Ramos (cell line): Measurements from ENCODE around the gene MAML2.

Source experiments
- in situ Hi-C: fragments of 300-500 bp; cut with MboI; formaldehyde crosslinking; loops from one replicate; pipeline ENCODE4 v1.14.3; 2022; ENCODE audit warnings: low sequenced_read_pairs; ENCODE audit not compliant: unreplicated experiment

The MAML2 gene

DNA sequence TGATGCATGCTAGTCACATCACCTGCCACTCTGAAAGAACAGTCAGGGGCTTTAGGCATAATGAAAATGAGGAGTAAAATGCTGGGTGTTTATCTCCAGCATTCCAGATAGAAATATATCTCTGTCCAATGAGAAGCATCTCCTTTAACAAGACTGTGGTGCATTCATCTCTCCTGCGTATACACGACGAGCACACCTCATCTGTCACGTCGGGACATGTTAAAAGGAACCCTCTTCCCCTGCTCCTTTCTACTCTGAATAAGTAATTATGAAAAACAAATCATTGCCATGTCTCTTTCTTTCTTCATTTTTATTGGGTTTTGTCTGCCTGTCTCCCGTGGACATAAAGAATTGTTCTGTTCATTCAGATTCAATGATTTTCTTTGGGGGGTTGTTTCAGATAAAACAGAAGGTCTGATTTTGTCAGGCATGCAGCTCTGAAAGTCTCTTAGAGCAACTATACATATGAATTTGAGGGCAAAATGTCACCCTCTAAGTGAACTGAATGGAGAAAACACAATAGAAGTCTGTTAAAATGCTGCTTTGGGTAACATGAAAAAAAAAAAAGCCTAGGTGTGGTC lies 195.0 kb downstream of the MAML2 start:
- in situ Hi-C loops: no loop called here

DNA sequence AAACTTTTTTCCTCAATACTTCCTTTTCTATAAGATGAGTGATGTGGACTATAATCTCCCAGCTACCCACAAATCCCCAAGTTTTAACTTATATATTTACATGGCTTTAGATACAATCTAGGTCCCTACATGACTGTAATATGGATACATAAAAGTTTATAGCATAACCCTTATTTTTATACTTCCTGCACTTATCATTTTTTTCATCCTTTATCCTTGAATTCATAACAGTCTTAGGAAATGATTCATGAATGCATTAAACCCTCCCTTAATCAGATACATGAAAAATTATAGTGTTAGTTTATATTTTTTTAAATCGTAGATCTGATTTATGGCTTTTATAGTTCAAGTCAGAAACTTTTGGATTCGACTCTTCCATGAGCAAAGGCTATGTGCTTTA lies 195.8 kb downstream of the MAML2 start:
- in situ Hi-C loops: no loop called here

DNA sequence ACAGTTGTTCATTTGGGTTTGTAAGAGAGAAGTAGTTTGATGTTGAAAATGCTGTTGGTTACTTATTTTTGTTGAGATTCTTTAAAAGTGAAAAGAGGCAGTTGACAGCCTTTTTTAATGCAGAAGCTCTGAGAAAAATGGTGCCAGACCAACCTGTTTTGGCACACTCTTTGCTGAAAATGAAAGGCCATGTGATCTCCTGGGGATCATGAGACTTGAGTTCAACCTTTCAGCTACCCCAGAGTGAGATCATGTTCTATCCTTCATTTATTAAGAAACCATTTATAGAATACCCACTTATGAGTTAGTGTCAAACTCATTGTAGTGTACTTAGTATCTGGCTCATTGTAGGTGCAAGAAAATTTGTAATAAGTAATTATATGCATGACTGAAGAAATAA lies 196.2 kb downstream of the MAML2 start:
- in situ Hi-C loops: no loop called here

DNA sequence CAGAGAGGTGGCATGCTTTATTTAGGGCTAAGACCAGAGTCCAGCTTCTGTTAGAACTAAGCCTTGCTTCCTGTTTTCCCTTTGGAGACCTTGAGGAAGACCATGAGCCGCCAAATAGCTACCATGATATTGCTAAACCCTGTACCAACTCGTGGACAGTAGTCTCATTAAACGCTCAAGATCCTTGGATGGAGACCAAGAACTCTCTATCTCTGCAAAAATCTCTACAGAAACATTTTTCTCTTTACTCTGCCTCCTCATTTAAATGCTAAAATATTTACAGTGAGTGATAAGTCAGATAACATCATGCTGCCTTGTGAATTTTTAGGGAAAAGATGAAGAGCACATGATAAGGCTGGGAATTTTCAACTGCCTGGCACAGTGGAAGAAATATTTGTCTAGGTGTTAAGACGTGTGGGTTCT lies 197.8 kb downstream of the MAML2 start:
- in situ Hi-C loops: no loop called here

DNA sequence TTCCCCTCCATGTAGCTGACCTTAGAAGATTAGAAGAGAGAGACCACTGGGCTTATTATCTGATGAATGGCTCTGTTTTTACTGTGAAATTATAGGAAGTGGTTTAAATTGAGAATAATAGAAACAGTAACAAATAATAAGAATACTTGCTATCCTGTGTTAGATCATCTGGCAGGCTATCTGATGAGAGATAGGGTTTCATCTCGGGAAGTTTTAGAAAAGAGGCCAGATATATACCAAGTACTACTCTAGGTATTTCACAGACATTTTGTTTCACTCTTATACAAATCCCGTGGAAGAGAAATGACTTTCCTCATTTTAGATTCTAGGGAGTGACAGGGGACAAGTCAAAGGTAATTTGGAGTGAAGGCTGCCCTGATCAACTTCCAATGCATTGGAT lies 198.4 kb downstream of the MAML2 start:
- in situ Hi-C loops: no loop called here

DNA sequence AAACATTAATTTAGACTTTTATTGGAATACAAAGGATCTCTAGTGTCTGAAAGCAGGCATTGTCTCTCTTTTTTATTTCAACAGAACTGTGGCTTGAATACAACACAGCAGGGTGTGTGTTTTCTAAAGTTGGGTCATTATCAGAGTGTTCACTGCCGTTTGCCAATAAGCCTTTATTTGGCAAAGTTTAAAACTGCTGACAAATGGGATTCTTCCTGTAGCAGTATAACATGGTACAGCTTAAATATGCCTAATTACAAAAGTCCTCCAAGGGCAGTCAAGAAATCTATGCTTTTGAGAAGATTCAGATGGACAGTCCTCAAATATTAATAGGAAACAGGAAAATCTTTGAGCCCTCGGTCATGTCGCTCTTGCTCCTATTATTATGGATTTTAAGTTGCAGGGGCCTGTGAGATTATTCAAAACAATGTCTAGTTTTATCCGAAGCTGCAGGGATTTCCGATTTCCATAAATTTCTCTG lies 199.9 kb downstream of the MAML2 start:
- in situ Hi-C loops: no loop called here

DNA sequence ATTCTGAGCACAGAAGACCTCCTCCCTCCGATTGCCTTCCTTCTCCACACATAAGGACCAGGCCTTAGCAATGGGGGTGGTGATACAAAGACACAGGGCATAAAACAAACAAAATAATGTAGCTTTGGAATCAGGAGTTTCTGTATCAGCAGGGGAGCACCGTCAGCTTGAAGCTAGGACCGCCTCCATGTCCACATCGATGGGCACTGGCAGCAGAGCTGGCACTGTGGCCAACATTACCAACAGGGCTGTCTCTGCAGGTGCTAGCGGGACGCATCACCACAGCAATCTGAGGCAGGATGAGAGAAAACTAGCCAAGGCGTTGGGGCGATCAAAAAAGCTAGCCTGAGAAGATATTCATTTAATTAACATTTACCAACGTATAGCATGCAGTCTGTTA lies 201.4 kb downstream of the MAML2 start:
- in situ Hi-C loops: no loop called here

DNA sequence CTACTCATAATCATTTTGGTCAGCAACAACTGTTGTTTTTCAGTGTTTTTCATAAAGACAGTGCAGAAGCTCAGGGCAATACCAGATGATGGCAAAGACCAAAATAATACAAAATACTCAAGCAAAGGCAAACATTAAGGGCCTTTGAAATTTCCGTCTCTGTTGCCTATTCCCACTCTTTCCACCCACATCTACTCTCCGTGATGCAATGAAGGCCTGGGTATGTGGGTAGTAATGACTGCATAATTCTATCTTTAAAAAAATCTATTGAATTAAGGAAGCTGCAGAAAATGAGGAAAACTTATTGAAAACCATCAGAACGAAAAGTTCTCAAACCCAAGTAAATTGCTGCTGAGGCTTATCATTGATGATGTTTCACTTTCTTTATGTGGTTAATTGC lies 203.3 kb downstream of the MAML2 start:
- in situ Hi-C loops: no loop called here

DNA sequence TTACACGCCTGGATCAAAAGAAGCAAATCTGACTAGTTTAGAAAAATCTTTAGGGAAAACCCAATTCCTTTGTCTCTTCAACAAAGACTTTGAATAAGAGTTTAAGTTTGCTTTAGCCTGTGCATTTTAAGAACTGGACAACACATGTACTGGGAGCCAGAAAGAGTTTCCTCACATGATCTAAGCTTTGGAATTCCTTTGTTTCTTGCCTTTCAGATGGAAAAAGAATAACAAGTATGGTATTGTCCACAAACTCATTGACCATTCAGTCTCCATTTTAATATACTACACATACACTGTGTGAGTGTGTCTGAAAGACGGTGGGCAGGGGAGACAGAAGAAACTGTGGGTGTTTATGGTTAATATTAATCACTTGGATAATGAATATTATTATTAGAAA lies 205.6 kb downstream of the MAML2 start:
- in situ Hi-C loops: no loop called here

DNA sequence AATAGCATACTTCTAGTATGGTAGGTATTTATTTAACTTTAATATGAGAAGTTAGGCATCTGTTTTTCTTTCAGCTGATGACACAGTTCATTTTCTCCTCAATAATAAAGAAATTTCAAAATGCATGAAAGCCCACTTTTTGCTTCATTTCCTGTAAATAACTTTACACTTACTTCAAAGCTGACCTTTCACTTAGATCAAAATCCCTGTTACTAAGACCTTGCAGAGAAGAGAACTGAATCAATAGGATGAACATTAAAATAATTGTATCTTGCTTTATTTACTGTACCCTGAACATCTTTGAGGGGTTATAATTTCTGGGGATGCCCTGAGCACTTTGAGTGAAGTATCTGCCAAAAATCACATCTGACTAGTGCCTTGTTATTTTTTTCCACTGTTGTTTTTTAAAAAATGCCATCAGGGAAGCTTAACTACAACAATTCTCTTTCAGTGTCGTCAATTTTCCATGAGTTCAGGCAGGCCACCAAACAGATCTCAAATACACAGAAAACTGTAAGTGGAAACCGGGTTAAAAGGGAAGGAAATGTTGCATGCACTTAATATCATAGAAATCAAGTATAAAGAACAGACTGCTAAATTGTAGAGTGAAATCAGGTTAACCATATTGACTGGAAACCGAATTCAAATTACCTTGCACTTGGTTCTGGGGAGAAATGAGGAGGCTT lies 206.2 kb downstream of the MAML2 start:
- in situ Hi-C loops: no loop called here

DNA sequence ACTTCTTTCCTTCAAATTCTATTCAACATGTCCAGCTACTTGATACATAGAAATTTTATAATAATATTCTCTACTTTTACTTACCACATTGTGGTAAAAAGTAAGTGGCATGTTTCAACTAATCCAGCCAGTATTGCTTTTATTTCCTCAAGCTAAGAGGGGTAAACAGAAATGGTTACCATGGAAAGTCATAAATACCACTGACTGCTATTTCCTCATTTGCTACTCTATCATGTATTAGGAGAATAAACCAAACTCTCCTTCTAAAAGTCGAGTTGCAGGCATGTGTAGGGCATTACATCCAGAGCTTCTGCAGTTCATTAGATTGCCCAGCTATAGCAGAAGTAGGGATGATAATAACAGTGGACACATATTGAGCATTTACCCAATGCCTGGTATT lies 208.4 kb downstream of the MAML2 start:
- in situ Hi-C loops: no loop called here

DNA sequence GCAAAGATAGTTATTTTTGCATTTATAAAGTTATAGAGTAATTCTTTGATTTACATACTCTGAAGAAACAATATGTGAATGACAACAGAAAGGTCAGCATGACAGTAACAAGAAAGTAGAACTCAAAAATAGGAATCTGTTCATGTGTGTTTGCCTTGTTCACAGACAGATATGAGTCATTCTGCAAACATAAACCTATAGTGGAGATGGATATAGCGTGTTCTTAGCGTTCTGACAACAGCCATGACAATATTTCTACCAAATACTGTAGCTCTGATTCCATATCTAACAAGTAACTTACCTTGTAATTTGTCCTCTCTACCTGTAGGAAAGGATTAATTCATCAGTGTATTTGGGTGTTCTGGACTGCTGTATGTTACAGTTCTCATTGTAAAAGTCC lies 210.6 kb downstream of the MAML2 start:
- in situ Hi-C loops: no loop called here

DNA sequence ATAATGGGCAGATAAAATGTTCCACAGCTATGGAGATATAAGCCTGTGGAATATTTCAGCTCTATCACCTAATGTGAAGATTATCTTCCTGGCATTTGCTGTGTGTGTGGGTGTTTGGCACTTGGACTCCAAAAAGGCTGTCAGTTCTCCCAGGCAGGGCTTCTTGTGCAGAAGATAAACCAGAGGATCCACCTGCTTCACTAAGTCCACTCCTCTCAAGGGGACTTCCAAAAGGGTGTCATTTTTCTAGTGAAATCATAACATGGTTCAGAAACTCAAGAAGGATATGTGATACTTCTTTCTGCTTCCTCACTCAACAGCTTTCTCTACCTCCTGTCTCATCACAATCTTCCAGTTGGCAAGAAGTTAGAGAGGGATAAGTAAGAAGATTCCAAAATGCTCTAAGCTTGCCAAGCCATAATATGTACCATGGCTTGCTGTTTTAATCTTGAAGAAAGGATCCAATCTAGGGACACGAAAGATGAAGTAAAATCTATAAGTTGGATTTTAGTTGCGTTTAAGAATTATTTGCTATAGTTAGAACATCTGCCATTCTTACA lies 212.9 kb downstream of the MAML2 start:
- in situ Hi-C loops: no loop called here

DNA sequence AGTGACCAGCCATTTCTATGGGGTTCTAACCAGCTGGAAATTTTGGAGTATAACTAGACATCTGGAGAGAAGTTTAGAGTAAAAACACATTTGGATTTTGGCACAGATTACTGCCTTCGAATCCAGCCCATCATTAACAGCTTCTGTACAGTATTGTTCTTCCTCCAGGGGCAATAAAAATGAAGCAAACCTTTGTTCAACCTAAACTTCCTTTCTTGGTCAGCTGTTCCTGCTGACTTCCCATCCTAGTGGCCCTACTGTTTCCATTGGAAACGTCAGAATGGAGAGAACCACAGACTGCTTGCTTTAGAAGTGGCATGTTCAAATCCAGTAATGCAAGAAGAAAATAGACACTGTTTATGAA lies 215.4 kb downstream of the MAML2 start:
- in situ Hi-C loops: no loop called here

DNA sequence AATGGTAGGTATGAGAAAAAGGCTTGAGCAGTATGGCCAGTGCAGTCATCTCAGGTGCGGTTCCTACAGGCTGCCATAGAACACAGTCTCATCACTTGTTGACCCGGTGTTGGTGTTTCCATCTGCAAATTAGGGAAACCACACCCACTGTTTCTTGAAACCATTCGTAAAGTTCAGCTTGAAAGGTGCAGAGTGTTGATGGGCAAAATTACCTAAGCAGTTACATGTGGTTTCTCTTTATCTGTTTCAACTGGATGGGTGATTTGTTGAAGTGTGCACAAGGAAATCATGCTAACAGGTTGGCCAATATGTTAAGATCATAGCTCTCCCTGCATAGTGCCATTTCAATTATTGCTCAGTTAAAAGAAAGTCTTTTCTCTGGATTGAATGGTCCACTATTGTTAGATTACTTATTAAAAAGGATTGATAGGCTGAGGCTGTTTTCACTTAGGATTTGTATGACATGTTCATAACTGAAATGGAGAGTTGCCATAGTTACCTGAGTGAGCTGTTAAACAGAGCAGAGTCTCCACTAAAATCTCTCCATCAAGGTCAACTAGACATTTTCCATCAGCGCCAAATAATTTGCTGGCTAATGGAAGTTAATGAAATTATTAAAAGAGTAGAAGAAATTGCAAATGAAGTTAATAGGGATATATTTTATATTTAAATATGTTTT lies 215.9 kb downstream of the MAML2 start:
- in situ Hi-C loops: no loop called here

DNA sequence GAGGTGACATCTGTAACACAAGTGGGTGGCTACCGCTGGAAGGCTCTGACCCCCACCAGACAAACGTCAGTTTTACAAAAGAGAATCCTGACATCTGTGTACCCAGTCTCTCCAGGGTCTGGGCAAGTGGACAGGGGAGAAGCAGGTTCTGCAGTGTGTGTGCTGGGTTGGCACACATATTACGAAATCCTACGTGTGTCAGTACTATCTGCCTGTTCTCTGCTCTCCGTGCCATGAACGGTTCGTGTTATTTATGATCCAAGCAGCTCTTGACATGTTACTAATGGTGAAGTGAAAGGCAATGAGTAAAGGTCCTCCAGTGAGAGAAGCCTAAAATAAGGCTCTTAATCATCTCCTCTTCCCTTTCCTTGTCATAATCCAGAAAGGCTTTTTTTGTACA lies 217.6 kb downstream of the MAML2 start:
- in situ Hi-C loops: no loop called here

DNA sequence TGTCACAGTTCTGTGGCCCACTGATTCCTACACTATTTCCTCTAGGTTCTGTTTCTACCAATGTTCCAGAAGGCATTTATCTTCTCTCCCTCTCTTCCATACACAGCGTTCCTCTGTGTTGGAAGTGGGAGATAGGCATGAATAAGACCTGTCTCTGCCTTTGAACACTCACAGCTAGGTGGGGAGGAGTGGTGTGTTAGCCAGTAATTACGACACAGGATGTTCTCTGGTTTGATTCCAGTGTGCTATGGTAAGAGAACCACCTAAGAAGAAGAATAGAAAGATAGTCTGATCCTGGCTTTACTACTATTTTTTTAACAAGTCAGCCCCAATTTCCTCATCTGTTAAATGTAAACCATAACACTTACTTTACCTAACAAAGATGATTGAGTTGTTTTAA lies 218.8 kb downstream of the MAML2 start:
- in situ Hi-C loops: no loop called here

DNA sequence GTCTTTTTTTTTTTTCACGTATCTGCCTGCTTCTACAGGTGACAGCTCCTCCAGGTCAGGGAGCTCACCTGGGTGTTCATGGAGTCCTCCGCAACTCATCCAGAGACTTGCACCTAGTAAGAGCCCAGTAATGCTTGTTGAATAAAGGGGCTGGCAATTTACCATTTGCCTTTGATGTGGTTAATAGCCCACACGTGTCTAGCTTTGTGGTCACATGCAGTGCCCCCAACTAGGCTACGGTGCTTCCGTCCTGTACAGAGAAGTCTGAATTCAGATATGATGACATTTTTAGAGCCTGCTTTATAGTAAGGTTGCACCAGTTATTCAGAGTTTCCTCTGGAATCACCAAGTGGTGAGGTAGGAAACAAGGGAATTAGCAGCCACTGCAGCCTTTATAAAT lies 219.7 kb downstream of the MAML2 start:
- in situ Hi-C loops: no loop called here

DNA sequence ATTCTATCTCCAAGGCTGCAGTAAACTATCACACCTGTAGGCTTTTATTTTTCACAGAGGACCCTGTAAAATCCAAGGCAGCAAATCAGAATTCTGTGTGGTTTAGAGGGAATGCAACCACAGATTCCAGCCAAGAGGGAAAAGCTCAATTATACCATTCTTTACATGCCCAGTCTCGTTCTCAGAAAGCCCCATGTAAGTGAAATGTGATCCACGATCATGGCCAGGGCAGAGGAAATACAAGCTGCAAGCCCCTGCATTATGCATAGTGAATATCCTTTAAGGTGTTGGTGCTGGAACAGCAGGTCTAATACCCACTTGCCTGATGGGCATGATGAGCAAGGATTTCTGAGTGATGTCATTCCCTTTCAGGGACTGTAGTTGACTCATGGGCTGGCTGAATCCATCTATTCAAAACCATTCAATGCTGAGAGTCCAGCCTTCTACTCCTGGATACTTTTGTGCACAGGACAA lies 220.4 kb downstream of the MAML2 start:
- in situ Hi-C loops: no loop called here

DNA sequence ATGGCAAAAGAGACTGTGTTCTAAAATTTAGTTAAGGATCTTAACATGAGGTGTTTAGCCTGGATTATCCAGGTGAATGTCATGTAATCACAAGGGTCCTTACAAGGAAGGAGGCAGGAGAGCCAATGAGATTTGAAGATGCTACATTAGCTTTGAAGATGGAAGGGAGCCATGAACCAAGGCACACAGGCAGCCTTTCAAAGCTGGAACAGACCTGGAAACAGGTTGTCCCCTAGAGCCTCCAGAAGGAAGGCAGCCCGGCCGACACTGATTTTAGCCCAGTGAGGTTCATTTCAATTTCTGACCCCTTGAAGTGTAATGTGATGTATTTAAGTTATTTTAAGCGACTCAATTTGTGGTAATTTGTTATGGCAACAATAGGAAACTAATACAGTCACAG lies 223.8 kb downstream of the MAML2 start:
- in situ Hi-C loops: no loop called here

DNA sequence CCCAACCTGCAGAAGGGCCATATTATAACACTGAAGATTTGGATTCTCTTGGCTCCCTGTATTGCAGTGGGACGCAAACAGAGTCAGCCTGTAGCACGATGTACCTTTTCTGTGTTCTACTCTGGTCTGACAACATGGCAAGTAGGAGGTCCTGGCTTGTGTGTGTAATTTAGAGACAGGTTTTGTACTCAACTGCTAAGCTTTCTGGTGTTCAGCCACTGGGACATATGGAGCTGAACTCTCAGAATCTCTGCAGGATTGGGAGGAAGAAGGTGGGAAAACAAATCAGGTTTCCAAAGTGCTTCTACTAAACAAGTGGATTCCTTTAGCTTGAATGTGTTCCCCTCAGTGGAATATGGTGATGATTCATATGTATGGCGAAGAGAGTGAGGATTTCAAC lies 226.6 kb downstream of the MAML2 start:
- in situ Hi-C loops: no loop called here
